Panc1 (cell line): ENCODE measurements around the gene RP9. TPM values are rescaled to one million over a fixed set of nuclear protein-coding genes. Genes with fewer than 3 reads are reported as not detected.

Source experiments
- ATAC-seq: fragments of 200-7000 bp; cut with Tn5 transposase; 2 replicates; pipeline ENCODE4 v1.9.1; 2020; ENCODE audit warnings: mild to moderate bottlenecking, moderate library complexity
- BruUV-seq: library from RNA; stranded (reverse); fragments of 400-500 nt; replicated peaks from 2 replicates; lab custom pipeline; 2021; lab: Mats Ljungman, UMichigan
- CTCF ChIA-PET: fragments of 300-600 bp; sonication (Branson Sonifier 250); formaldehyde crosslinking; loops from one replicate; lab custom pipeline; 2022; ENCODE audit warnings: antibody characterized with exemption; lab: Charles Lee
- POLR2A ChIA-PET: fragments of 300-600 bp; sonication (Branson Sonifier 250); formaldehyde crosslinking; loops from one replicate; lab custom pipeline; 2022; ENCODE audit warnings: antibody characterized with exemption; lab: Charles Lee
- DNase-seq: peaks from one replicate; pipeline ENCODE4 v3.0.0-alpha.2; 2010; ENCODE audit warnings: low read depth, low spot score
- H3K27ac ChIP-seq: 2 replicates; pipeline ENCODE4 v1.5.1; 2011; ENCODE audit warnings: mild to moderate bottlenecking, low read length, inconsistent platforms
- H3K27me3 ChIP-seq: fragments of 200-500 bp; sonication (Bioruptor generic); 2 replicates; pipeline ENCODE4 v1.6.0; 2014; ENCODE audit warnings: low read length, inconsistent platforms; ENCODE audit not compliant: control insufficient read depth, insufficient read depth
- H3K36me3 ChIP-seq: fragments of 200-500 bp; sonication (Bioruptor generic); 2 replicates; pipeline ENCODE4 v1.5.1; 2014; ENCODE audit warnings: inconsistent platforms, mild to moderate bottlenecking, low read length, moderate library complexity; ENCODE audit not compliant: control insufficient read depth, insufficient read depth
- H3K4me1 ChIP-seq: 2 replicates; pipeline ENCODE4 v1.5.1; 2011; ENCODE audit warnings: inconsistent platforms, mild to moderate bottlenecking, low read length, moderate library complexity; ENCODE audit not compliant: control insufficient read depth, insufficient read depth
- H3K4me3 ChIP-seq, 2 experiments: 2 replicates each; pipeline ENCODE4 v1.5.1; 2011 to 2012; ENCODE audit warnings: low read depth in 2 of 2, low read length in 2 of 2, mild to moderate bottlenecking in 2 of 2, inconsistent platforms in 1 of 2, moderate library complexity in 1 of 2
- H3K9me3 ChIP-seq: fragments of 200-500 bp; sonication (Bioruptor generic); 2 replicates; pipeline ENCODE4 v1.5.1; 2014; ENCODE audit warnings: low read depth, mild to moderate bottlenecking, inconsistent platforms, low read length, moderate library complexity; ENCODE audit not compliant: control insufficient read depth, insufficient read depth
- CTCF ChIP-seq: fragments of 450-650 bp; IDR thresholded peaks from 2 replicates; pipeline ENCODE4 v1.5.1; 2017; ENCODE audit warnings: mild to moderate bottlenecking
- POLR2AphosphoS5 ChIP-seq: IDR thresholded peaks from 2 replicates; pipeline ENCODE4 v1.6.1; 2012; ENCODE audit warnings: mild to moderate bottlenecking, low read depth, low read length, moderate library complexity
- REST ChIP-seq, 2 experiments: IDR thresholded peaks; 2 replicates each; pipeline ENCODE4 v1.6.1; 2011 to 2012; ENCODE audit warnings: low read depth in 2 of 2, control low read depth in 1 of 2, low read length in 1 of 2, mild to moderate bottlenecking in 1 of 2, moderate library complexity in 1 of 2; ENCODE audit not compliant: insufficient read depth in 1 of 2
- SIN3A ChIP-seq: IDR thresholded peaks from 2 replicates; pipeline ENCODE4 v1.6.1; 2012; ENCODE audit warnings: low read depth, mild to moderate bottlenecking, low read length, moderate library complexity, borderline replicate concordance; ENCODE audit not compliant: insufficient read depth
- TCF7L2 ChIP-seq: IDR thresholded peaks from 2 replicates; pipeline ENCODE4 v1.6.1; 2011; ENCODE audit warnings: mild to moderate bottlenecking, low read depth, low read length, inconsistent platforms
- in situ Hi-C: cut with HindIII; loops from 2 replicates; pipeline ENCODE4 v1.10.0; 2016; ENCODE audit warnings: low sequenced_read_pairs, low pct_unique_long_range_greater_than_20kb
- intact Hi-C: fragments of 100-400 bp; cut with micrococcal nuclease; formaldehyde crosslinking; loops from one replicate; pipeline ENCODE4 v1.10.0; 2022; ENCODE audit not compliant: unreplicated experiment
- total RNA-seq: library from RNA; stranded (reverse); gene quantifications from one replicate; pipeline ENCODE4 v1.2.1, GENCODE V29; 2021; ENCODE audit not compliant: unreplicated experiment

Gene RP9
- total RNA-seq, 1 experiment from 2014 or later = 22.1 TPM

- Histone ChIP-seq H3K36me3 (no peaks in the 10 kb centered on the region), H3K27ac (no peak overlapping the region), H3K4me3 (no peak overlapping the region), H3K27me3 (peaks cover 31% of the 10 kb centered on the region), H3K4me1 (no peaks in the 10 kb centered on the region), H3K9me3 (no peaks in the 10 kb centered on the region)
- ChIA-PET POLR2A (no interaction called here), CTCF (no interaction called here)
- in situ Hi-C loops = no loop called here
- intact Hi-C loops = no loop called here
- TF ChIP-seq REST (IDR thresholded peaks at IDR 0.05; ENCODE audit: insufficient read depth in 1 of 2, low read depth in 2 of 2, low read length in 1 of 2) (no peak), POLR2AphosphoS5 (no peak), CTCF (no peak), SIN3A (no peak), TCF7L2 (no peak)
- BruUV-seq = no TSS peak
- ATAC-seq (no peak), DNase-seq (no peak)
Measured at GRCh38 chr7:33079096-33079495, 30.1 kb downstream of the RP9 start.

- no peak for TF ChIP-seq REST (IDR thresholded peaks at IDR 0.05; ENCODE audit: insufficient read depth in 1 of 2, low read depth in 2 of 2, low read length in 1 of 2)
- no peak for TF ChIP-seq TCF7L2
- TF ChIP-seq SIN3A = no peak
- TF ChIP-seq POLR2AphosphoS5 = no peak
- no peak for TF ChIP-seq CTCF
- DNase-seq (no peak), ATAC-seq (no peak)
- intact Hi-C loops (no loop called here), in situ Hi-C loops (no loop called here)
- Histone ChIP-seq H3K4me1 (no peaks in the 10 kb centered on the region), H3K27me3 (peaks cover 34% of the 10 kb centered on the region), H3K27ac (no peak overlapping the region), H3K9me3 (no peaks in the 10 kb centered on the region), H3K36me3 (no peaks in the 10 kb centered on the region), H3K4me3 (no peak overlapping the region)
- no TSS peak for BruUV-seq
- ChIA-PET POLR2A (no interaction called here), CTCF (no interaction called here)
Measured at GRCh38 chr7:33076737-33077136, 32.5 kb downstream of the RP9 start.
